GM18505 (cell line): ENCODE measurements around the gene OR5B2.
A peak's percentile ranks its signal among the peaks of the same experiment; 100 is the strongest.
"Not testable (repeated sequence)": the region's sequence is repeated elsewhere in the genome, so short reads cannot be mapped to it uniquely, and the experiment has no call there.

Source experiments
- ATAC-seq: cut with Tn5 transposase; IDR thresholded peaks from one replicate; pipeline ENCODE4 v1.9.1; 2021; ENCODE audit not compliant: unreplicated experiment
- POLR2A ChIP-seq: IDR thresholded peaks from 4 replicates; pipeline ENCODE4 v1.6.1; 2011; ENCODE audit warnings: borderline replicate concordance; ENCODE audit not compliant: insufficient read depth, insufficient read length; ENCODE audit errors: extremely low read depth

The OR5B2 gene

DNA sequence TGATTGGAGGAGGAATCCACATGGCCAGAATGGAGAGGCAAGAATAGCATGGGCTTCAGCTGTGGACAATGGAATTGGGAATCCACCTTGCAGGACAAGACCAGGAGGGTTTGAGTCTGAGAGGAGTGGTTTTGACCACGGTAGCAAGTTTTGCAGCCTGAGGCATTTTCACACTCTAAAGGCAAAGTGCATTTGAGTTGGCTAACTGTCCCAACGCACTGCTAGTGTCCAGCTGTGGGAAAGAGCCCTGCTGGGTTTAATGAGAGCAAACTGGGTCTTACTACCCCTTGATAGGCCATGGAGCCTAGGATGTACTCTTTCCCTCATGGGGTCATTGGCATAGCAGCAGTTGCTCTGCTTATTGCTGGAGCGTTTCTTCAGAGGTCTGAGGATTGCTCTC is at the start of gene OR5B2:
Gene OR5B2 (minus strand): TSS at position 101 of the 400 bp plus-strand sequence. CDS start 4,860 bp downstream, outside the sequence.
- no peak for ATAC-seq
- no peak for TF ChIP-seq POLR2A

GRCh38 chr11:58471892-58472291 is 44.0 kb upstream of the OR5B2 start:
- TF ChIP-seq POLR2A = no peak
- ATAC-seq = no peak

DNA sequence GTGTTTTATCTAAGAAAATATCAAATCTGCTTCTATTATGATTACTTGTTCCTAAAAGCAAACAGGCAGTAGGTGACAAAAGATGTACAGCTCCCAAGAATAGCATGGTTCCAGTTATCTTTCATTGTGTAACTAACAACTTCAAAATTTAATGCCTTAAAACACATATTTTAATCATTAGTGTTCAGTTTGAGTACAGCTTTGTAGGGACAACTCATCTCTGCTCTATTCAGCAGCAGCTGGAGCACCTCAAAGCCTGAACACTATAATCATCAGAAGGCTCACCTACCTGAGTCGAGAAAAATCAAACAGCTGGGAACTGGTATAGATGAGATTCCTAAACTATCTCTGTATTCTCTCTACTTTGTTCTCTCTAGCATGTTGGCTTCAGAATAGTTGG is 38.4 kb upstream of the OR5B2 start:
- no peak for ATAC-seq
- no peak for TF ChIP-seq POLR2A

GRCh38 chr11:58465690-58466089 is 37.8 kb upstream of the OR5B2 start:
- no peak for TF ChIP-seq POLR2A
- no peak for ATAC-seq

- no peak for TF ChIP-seq POLR2A
- no peak for ATAC-seq
These were observed 23.7 kb upstream of the OR5B2 start for GRCh38 chr11:58451585-58451984.

GRCh38 chr11:58446294-58446693 is 18.4 kb upstream of the OR5B2 start:
- ATAC-seq = no peak
- TF ChIP-seq POLR2A = no peak

DNA sequence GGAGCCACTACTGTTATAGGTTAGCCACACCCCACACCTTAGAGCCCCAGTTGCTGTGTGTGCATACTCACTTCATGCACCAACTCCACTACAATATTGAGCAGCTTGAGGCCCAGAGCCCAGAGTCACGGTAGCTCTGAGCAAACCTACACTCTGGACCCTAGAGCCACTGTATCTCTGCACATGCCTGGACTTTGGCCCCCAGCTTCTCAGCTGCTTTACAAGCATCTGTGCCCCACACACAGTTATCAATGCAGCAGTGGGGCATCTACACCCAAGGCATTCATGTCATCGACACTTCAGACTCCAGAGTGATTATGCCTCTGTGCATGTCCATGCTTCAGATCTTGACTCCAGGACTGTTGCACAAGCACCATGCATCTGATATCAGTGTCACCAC is 16.4 kb upstream of the OR5B2 start:
- no peak for ATAC-seq
- TF ChIP-seq POLR2A = no peak

- no peak for ATAC-seq
- TF ChIP-seq POLR2A = no peak
These were observed 14.2 kb upstream of the OR5B2 start, which contains the start of gene OR5B12 for GRCh38 chr11:58442136-58442535. OR5B12 (minus strand) TSS chr11:58442236; CDS start chr11:58440151, 2,085 bp downstream.

GRCh38 chr11:58438486-58438885 is 10.6 kb upstream of the OR5B2 start:
- ATAC-seq = no peak
- TF ChIP-seq POLR2A = no peak

DNA sequence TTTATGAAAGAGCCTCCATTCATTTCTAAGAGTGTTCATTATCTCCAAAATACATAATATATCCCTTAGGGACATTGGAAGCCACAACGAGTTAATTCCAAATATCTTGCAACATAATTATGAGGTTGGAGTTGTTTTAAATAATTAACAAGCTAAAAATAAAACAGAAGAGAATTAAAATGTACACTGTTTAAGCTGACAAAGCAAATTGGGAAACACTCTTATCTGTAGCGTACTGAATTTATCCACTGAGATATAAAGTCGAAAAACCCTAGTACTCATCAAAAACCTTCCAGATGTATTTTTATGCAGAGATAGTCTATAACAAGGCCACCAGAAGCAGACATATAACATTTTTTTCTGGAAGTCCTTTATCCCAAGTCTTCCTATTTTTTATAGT is 6.3 kb upstream of the OR5B2 start:
- no peak for ATAC-seq
- TF ChIP-seq POLR2A = no peak

GRCh38 chr11:58433638-58434203 is 5.8 kb upstream of the OR5B2 start:
- no peak for TF ChIP-seq POLR2A
- ATAC-seq = peak; percentile 86

GRCh38 chr11:58429273-58429672 is 1.4 kb upstream of the OR5B2 start:
- TF ChIP-seq POLR2A = no peak
- ATAC-seq = no peak

- no peak for TF ChIP-seq POLR2A
- no peak for ATAC-seq
These were observed 21.1 kb downstream of the OR5B2 start, which contains the start of gene OR5B3 for GRCh38 chr11:58406774-58407173. OR5B3 (minus strand) TSS chr11:58406874; CDS start chr11:58403409, 3,465 bp downstream.

DNA sequence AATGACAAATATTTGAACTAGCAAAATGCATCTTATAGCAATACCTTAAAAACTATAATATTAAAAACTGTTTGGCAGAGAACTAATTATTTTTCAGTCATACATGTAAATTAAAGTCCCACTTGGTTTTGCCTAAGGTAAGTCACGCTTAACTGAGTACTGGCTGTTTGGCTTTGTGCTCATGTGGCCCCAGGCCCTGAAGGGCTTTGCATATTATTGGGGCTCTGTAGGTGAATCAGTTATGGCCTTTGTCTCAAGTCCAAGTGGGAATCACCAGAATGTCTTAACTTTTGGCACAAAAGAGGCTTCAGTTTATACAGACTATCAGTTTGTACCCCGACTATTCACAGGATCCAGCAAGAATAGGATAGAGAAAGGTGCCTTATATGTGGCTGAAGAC is 28.3 kb downstream of the OR5B2 start:
- not testable (repeated sequence) for ATAC-seq

DNA sequence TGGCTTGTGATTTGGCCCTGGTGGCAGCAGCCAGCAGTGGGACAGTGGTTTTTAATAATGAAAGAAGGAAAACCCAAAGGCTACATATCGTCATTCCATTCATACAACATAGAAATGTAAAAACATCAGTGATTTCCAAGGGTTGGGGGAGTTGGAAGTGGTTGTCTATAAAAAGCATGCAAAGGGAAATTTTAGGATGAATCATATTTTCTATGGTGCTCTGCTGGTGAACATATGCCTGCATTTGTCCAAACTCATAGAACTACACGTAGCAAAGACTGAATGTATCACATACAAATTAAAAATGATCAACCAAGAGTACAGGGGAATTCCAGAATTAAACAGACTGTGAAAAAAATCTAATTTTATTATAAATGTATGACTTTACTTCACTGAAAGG is 32.3 kb downstream of the OR5B2 start:
- no peak for TF ChIP-seq POLR2A
- no peak for ATAC-seq
